Erythroblast (primary cell): ENCODE measurements around the gene JMJD7.

ENCODE experiments used
- GATA1 ChIP-seq: IDR thresholded peaks from 2 replicates; pipeline ENCODE4 v1.6.1; 2011; ENCODE audit warnings: low read depth, mild to moderate bottlenecking, control low read depth, low read length, moderate library complexity
- POLR2A ChIP-seq: IDR thresholded peaks from 2 replicates; pipeline ENCODE4 v1.6.1; 2011; ENCODE audit warnings: mild to moderate bottlenecking, low read length

- TF ChIP-seq POLR2A, result no peak
- TF ChIP-seq GATA1, result no peak
These were observed 6.2 kb downstream of the JMJD7 start for GRCh38 chr15:41834096-41834495.
